HepG2 (cell line): ENCODE measurements around the gene EIF6.

ENCODE experiments used
- BRCA1 ChIP-seq: sonication (generic); formaldehyde crosslinking; IDR thresholded peaks from 2 replicates; pipeline ENCODE4 v1.4.0; 2020; ENCODE audit warnings: missing genetic modification reagents
- EZH2 ChIP-seq: conservative IDR thresholded peaks from 2 replicates; pipeline ENCODE4 v1.6.1; 2012; ENCODE audit warnings: mild to moderate bottlenecking, low read depth, low read length, moderate library complexity
- JUN ChIP-seq: sonication (generic); formaldehyde crosslinking; IDR thresholded peaks from 2 replicates; pipeline ENCODE4 v1.4.0; 2020; ENCODE audit warnings: mild to moderate bottlenecking, missing genetic modification reagents
- MXD4 ChIP-seq: IDR thresholded peaks from 2 replicates; pipeline ENCODE4 v1.6.1; 2016; ENCODE audit warnings: mild to moderate bottlenecking, missing biosample characterization, missing genetic modification reagents
- NKX3-1 ChIP-seq: sonication (generic); formaldehyde crosslinking; IDR thresholded peaks from 2 replicates; pipeline ENCODE4 v1.5.0; 2020; ENCODE audit warnings: missing genetic modification reagents
- POLR2A ChIP-seq, 2 experiments: IDR thresholded peaks; 2 replicates each; pipeline ENCODE4 v1.6.1; 2011; ENCODE audit warnings: low read depth in 2 of 2, low read length in 2 of 2, mild to moderate bottlenecking in 1 of 2, moderate library complexity in 1 of 2; ENCODE audit not compliant: insufficient read depth in 1 of 2
- PRPF4 ChIP-seq: fragments of 200-400 bp; formaldehyde crosslinking; IDR thresholded peaks from 2 replicates; pipeline ENCODE4 v1.6.1; 2016; ENCODE audit warnings: low read length, low read depth; ENCODE audit not compliant: poor library complexity, severe bottlenecking
- SMC3 ChIP-seq: IDR thresholded peaks from 2 replicates; pipeline ENCODE4 v1.6.1; 2011; ENCODE audit warnings: low read length, improper control_type of control experiment
- SRF ChIP-seq: IDR thresholded peaks from 2 replicates; pipeline ENCODE4 v1.6.1; 2011; ENCODE audit warnings: mild to moderate bottlenecking, low read depth, low read length, moderate library complexity
- SRSF9 ChIP-seq: fragments of 200-400 bp; formaldehyde crosslinking; IDR thresholded peaks from 2 replicates; pipeline ENCODE4 v1.6.1; 2018; ENCODE audit warnings: borderline replicate concordance, mild to moderate bottlenecking, low read depth, low read length; ENCODE audit not compliant: insufficient read depth, poor library complexity, severe bottlenecking
- ZSCAN20 ChIP-seq: sonication (generic); formaldehyde crosslinking; IDR thresholded peaks from 2 replicates; pipeline ENCODE4 v1.4.0; 2020; ENCODE audit warnings: missing genetic modification reagents, mild to moderate bottlenecking, borderline replicate concordance
- TF ChIP-seq, protein P1 (sequence below), 2 experiments: IDR thresholded peaks; 2 replicates each; pipeline ENCODE4 v1.6.1; 2011 to 2012; ENCODE audit warnings: low read length in 2 of 2, borderline replicate concordance in 1 of 2, low read depth in 1 of 2, mild to moderate bottlenecking in 1 of 2, moderate library complexity in 1 of 2
- TF ChIP-seq, protein P2 (sequence below): sonication (generic); formaldehyde crosslinking; IDR thresholded peaks from 2 replicates; pipeline ENCODE4 v1.4.0; 2020; ENCODE audit warnings: missing genetic modification reagents
- TF ChIP-seq, protein P3 (sequence below): sonication (generic); formaldehyde crosslinking; IDR thresholded peaks from 2 replicates; pipeline ENCODE4 v1.5.1; 2020; ENCODE audit warnings: missing genetic modification reagents, mild to moderate bottlenecking, borderline replicate concordance

- no peak for TF ChIP-seq SRF
- TF ChIP-seq POLR2A (IDR thresholded peaks at IDR 0.05; ENCODE audit: insufficient read depth in 1 of 2, low read depth in 2 of 2, low read length in 2 of 2), result no peak
- TF ChIP-seq BRCA1, result no peak
- TF ChIP-seq PRPF4, result no peak
- no peak for TF ChIP-seq JUN
- TF ChIP-seq, protein P1, sequence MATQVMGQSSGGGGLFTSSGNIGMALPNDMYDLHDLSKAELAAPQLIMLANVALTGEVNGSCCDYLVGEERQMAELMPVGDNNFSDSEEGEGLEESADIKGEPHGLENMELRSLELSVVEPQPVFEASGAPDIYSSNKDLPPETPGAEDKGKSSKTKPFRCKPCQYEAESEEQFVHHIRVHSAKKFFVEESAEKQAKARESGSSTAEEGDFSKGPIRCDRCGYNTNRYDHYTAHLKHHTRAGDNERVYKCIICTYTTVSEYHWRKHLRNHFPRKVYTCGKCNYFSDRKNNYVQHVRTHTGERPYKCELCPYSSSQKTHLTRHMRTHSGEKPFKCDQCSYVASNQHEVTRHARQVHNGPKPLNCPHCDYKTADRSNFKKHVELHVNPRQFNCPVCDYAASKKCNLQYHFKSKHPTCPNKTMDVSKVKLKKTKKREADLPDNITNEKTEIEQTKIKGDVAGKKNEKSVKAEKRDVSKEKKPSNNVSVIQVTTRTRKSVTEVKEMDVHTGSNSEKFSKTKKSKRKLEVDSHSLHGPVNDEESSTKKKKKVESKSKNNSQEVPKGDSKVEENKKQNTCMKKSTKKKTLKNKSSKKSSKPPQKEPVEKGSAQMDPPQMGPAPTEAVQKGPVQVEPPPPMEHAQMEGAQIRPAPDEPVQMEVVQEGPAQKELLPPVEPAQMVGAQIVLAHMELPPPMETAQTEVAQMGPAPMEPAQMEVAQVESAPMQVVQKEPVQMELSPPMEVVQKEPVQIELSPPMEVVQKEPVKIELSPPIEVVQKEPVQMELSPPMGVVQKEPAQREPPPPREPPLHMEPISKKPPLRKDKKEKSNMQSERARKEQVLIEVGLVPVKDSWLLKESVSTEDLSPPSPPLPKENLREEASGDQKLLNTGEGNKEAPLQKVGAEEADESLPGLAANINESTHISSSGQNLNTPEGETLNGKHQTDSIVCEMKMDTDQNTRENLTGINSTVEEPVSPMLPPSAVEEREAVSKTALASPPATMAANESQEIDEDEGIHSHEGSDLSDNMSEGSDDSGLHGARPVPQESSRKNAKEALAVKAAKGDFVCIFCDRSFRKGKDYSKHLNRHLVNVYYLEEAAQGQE (IDR thresholded peaks at IDR 0.05; ENCODE audit: borderline replicate concordance in 1 of 2, low read depth in 1 of 2, low read length in 2 of 2), result no peak
- TF ChIP-seq, protein P2, sequence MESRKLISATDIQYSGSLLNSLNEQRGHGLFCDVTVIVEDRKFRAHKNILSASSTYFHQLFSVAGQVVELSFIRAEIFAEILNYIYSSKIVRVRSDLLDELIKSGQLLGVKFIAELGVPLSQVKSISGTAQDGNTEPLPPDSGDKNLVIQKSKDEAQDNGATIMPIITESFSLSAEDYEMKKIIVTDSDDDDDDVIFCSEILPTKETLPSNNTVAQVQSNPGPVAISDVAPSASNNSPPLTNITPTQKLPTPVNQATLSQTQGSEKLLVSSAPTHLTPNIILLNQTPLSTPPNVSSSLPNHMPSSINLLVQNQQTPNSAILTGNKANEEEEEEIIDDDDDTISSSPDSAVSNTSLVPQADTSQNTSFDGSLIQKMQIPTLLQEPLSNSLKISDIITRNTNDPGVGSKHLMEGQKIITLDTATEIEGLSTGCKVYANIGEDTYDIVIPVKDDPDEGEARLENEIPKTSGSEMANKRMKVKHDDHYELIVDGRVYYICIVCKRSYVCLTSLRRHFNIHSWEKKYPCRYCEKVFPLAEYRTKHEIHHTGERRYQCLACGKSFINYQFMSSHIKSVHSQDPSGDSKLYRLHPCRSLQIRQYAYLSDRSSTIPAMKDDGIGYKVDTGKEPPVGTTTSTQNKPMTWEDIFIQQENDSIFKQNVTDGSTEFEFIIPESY (CRISPR knock-in tag), result no peak
- no peak for TF ChIP-seq NKX3-1
- TF ChIP-seq MXD4 (CRISPR knock-in tag), result no peak
- TF ChIP-seq, protein P3, sequence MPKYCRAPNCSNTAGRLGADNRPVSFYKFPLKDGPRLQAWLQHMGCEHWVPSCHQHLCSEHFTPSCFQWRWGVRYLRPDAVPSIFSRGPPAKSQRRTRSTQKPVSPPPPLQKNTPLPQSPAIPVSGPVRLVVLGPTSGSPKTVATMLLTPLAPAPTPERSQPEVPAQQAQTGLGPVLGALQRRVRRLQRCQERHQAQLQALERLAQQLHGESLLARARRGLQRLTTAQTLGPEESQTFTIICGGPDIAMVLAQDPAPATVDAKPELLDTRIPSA (CRISPR knock-in tag), result no peak
- TF ChIP-seq ZSCAN20 (CRISPR knock-in tag), result no peak
- no peak for TF ChIP-seq EZH2
- TF ChIP-seq SMC3, result no peak
- no peak for TF ChIP-seq SRSF9
Observed at GRCh38 chr20:35253010-35253409, 31.6 kb downstream of the EIF6 start.
